Measurements from ENCODE around the gene TFAP2A. TPM values are rescaled to one million over a fixed set of nuclear protein-coding genes. Genes with fewer than 3 reads are reported as not detected.

TFAP2A gene
- total RNA-seq, 1 donor from 2014 or later: 3.4 TPM

GRCh38 chr6:10458287-10458686, 43.4 kb upstream of the TFAP2A start:
- H3K27me3 ChIP-seq (ENCODE audit: control insufficient read depth, insufficient read depth, low read length): no peaks in the 10 kb centered on the region
- H3K4me3 ChIP-seq (ENCODE audit: low read depth, low read length): no peak overlapping the region
- DNase-seq (ENCODE audit: low read depth) (no peak), FAIRE-seq (no peak)
- no peak for TF ChIP-seq CTCF (IDR thresholded peaks at IDR 0.05; ENCODE audit: insufficient read depth, low read length, severe bottlenecking)
- no peaks in the 10 kb centered on the region for H3K36me3 ChIP-seq (ENCODE audit: control insufficient read depth, insufficient read depth, low read length)

- H3K4me3 ChIP-seq (ENCODE audit: low read depth, low read length): no peak overlapping the region
- TF ChIP-seq CTCF (IDR thresholded peaks at IDR 0.05; ENCODE audit: insufficient read depth, low read length, severe bottlenecking): no peak
- DNase-seq (ENCODE audit: low read depth) (no peak), FAIRE-seq (no peak)
- H3K36me3 ChIP-seq (ENCODE audit: control insufficient read depth, insufficient read depth, low read length): no peaks in the 10 kb centered on the region
- H3K27me3 ChIP-seq (ENCODE audit: control insufficient read depth, insufficient read depth, low read length): no peaks in the 10 kb centered on the region
Measured at GRCh38 chr6:10453596-10453995, 38.7 kb upstream of the TFAP2A start.

- DNase-seq (ENCODE audit: low read depth) (peak; percentile 99), FAIRE-seq (peak; percentile 96)
- Histone ChIP-seq H3K27me3 (ENCODE audit: control insufficient read depth, insufficient read depth, low read length) (no peaks in the 10 kb centered on the region), H3K36me3 (ENCODE audit: control insufficient read depth, insufficient read depth, low read length) (no peaks in the 10 kb centered on the region), H3K4me3 (ENCODE audit: low read depth, low read length) (no peak overlapping the region)
- TF ChIP-seq CTCF (IDR thresholded peaks at IDR 0.05; ENCODE audit: insufficient read depth, low read length, severe bottlenecking): no peak
Measured at GRCh38 chr6:10451828-10452509, 37.1 kb upstream of the TFAP2A start.

GRCh38 chr6:10451394-10451793, 36.5 kb upstream of the TFAP2A start:
- Histone ChIP-seq H3K36me3 (ENCODE audit: control insufficient read depth, insufficient read depth, low read length) (no peaks in the 10 kb centered on the region), H3K4me3 (ENCODE audit: low read depth, low read length) (no peak overlapping the region), H3K27me3 (ENCODE audit: control insufficient read depth, insufficient read depth, low read length) (no peaks in the 10 kb centered on the region)
- TF ChIP-seq CTCF (IDR thresholded peaks at IDR 0.05; ENCODE audit: insufficient read depth, low read length, severe bottlenecking): no peak
- DNase-seq (ENCODE audit: low read depth) (no peak), FAIRE-seq (no peak)

GRCh38 chr6:10449751-10450150, 34.9 kb upstream of the TFAP2A start:
- TF ChIP-seq CTCF (IDR thresholded peaks at IDR 0.05; ENCODE audit: insufficient read depth, low read length, severe bottlenecking): no peak
- no peaks in the 10 kb centered on the region for H3K27me3 ChIP-seq (ENCODE audit: control insufficient read depth, insufficient read depth, low read length)
- no peak overlapping the region for H3K4me3 ChIP-seq (ENCODE audit: low read depth, low read length)
- H3K36me3 ChIP-seq (ENCODE audit: control insufficient read depth, insufficient read depth, low read length): no peaks in the 10 kb centered on the region
- FAIRE-seq (no peak), DNase-seq (ENCODE audit: low read depth) (peak; percentile 72)

GRCh38 chr6:10448096-10448495, 33.2 kb upstream of the TFAP2A start:
- DNase-seq (ENCODE audit: low read depth): no peak
- no peak for FAIRE-seq
- H3K36me3 ChIP-seq (ENCODE audit: control insufficient read depth, insufficient read depth, low read length): no peaks in the 10 kb centered on the region
- H3K4me3 ChIP-seq (ENCODE audit: low read depth, low read length): no peak overlapping the region
- no peak for TF ChIP-seq CTCF (IDR thresholded peaks at IDR 0.05; ENCODE audit: insufficient read depth, low read length, severe bottlenecking)
- H3K27me3 ChIP-seq (ENCODE audit: control insufficient read depth, insufficient read depth, low read length): no peaks in the 10 kb centered on the region
